Esophagus muscularis mucosa (tissue), 4 donors: ENCODE results near the gene PTGER1. TPM values are rescaled to one million over a fixed set of nuclear protein-coding genes. Genes with fewer than 3 reads are reported as not detected.

Experiments used
- DNase-seq: peaks from one replicate; pipeline ENCODE4 v3.0.0-alpha.2; 2017; ENCODE audit errors: extremely low spot score
- H3K27ac ChIP-seq, 4 donors: fragments of 200-600 bp; sonication (generic); replicated peaks in 1 of 4; 1 replicate in 3 of 4; 2 replicates in 1 of 4; pipeline ENCODE4 v1.5.1; 2016 to 2019; ENCODE audit warnings: mild to moderate bottlenecking in 1 of 4
- H3K27me3 ChIP-seq, 4 donors: fragments of 200-600 bp; sonication (generic); one replicate each; pipeline versions ENCODE4 v1.5.1 to v1.6.0; 2016 to 2019
- H3K36me3 ChIP-seq, 4 donors: fragments of 200-600 bp; sonication (generic); one replicate each; pipeline ENCODE4 v1.5.1; 2016 to 2019
- H3K4me1 ChIP-seq, 4 donors: fragments of 200-600 bp; sonication (generic); one replicate each; pipeline ENCODE4 v1.5.1; 2016 to 2019
- H3K4me3 ChIP-seq, 4 donors: fragments of 200-600 bp; sonication (generic); 1 replicate in 2 of 4; 2 replicates in 2 of 4; pipeline ENCODE4 v1.5.1; 2016 to 2019; ENCODE audit warnings: mild to moderate bottlenecking in 4 of 4, moderate library complexity in 1 of 4
- H3K9me3 ChIP-seq, 4 donors: fragments of 200-600 bp; sonication (generic); 1 replicate in 3 of 4; 2 replicates in 1 of 4; pipeline ENCODE4 v1.5.1; 2016 to 2019
- CTCF ChIP-seq, 3 experiments: fragments of 200-600 bp in 2 of 3; fragments of 450-650 bp in 1 of 3; sonication (generic) in 2 of 3; IDR thresholded peaks; one replicate each; pipeline ENCODE4 v1.5.1; 2017 to 2019; ENCODE audit warnings: antibody characterized with exemption in 3 of 3, mild to moderate bottlenecking in 2 of 3, moderate library complexity in 1 of 3
- EP300 ChIP-seq: sonication (generic); formaldehyde crosslinking; IDR thresholded peaks from one replicate; pipeline ENCODE4 v1.6.1; 2017; ENCODE audit warnings: antibody characterized with exemption
- POLR2A ChIP-seq: fragments of 450-650 bp; IDR thresholded peaks from one replicate; pipeline ENCODE4 v1.6.1; 2017; ENCODE audit warnings: antibody characterized with exemption, moderate library complexity, mild to moderate bottlenecking, low read depth
- POLR2AphosphoS5 ChIP-seq, 2 donors: sonication (generic); formaldehyde crosslinking; IDR thresholded peaks; one replicate each; pipeline ENCODE4 v1.6.1; 2017; ENCODE audit warnings: antibody characterized with exemption in 2 of 2
- WGBS: methylation state at CpG from one replicate; pipeline ENCODE4 v1.1.5; 2018; 5-methylcytosine and 5-hydroxymethylcytosine counted together
- intact Hi-C: fragments of 100-400 bp; cut with DNase I; formaldehyde crosslinking; loops from one replicate; pipeline ENCODE4 v1.15.1; 2023
- total RNA-seq, 4 donors: library from RNA; depleted of rRNA; stranded (reverse); fragments of >200 nt; gene quantifications; one replicate each; pipeline versions ENCODE4 v1.1.0 to v1.2.1, GENCODE V29; 2016

PTGER1 gene
- total RNA-seq, 4 donors from 2014 or later = 0.80 to 1.8 (median 1.3) TPM; not detected in 1

GRCh38 chr19:14503285-14503684, 28.1 kb upstream of the PTGER1 start:
- no peaks in the 10 kb centered on the region for H3K36me3 ChIP-seq
- TF ChIP-seq CTCF (IDR thresholded peaks at IDR 0.05) (no peak), EP300 (no peak), POLR2A (no peak), POLR2AphosphoS5 (IDR thresholded peaks at IDR 0.05) (no peak)

GRCh38 chr19:14502334-14503092, 27.4 kb upstream of the PTGER1 start:
- intact Hi-C loops = no loop called here
- Histone ChIP-seq H3K27ac (no peak overlapping the region), H3K4me3 (no peak overlapping the region), H3K36me3 (no peaks in the 10 kb centered on the region), H3K27me3 (no peaks in the 10 kb centered on the region), H3K9me3 (no peaks in the 10 kb centered on the region), H3K4me1 (peaks cover 2 to 11% (median 7%) of the 10 kb centered on the region in 4 donors)
- 81% methylated on average over 11 of the region's 11 CpGs for WGBS
- no peak for DNase-seq
- TF ChIP-seq POLR2AphosphoS5 (IDR thresholded peaks at IDR 0.05) (no peak), POLR2A (no peak), EP300 (no peak), CTCF (IDR thresholded peaks at IDR 0.05) (no peak)

More at GRCh38 chr19:14503285-14503684, 28.1 kb upstream of the PTGER1 start:
- peaks cover 0 to 7% (median under 1%) of the 10 kb centered on the region in 4 donors for H3K4me1 ChIP-seq
- no peak overlapping the region for H3K27ac ChIP-seq
- no peak overlapping the region for H3K4me3 ChIP-seq
- WGBS = 62% methylated on average over 1 of the region's 1 CpG
- H3K27me3 ChIP-seq = no peaks in the 10 kb centered on the region
- intact Hi-C loops = no loop called here
- DNase-seq = no peak
- H3K9me3 ChIP-seq = no peaks in the 10 kb centered on the region

GRCh38 chr19:14497228-14497921, 22.2 kb upstream of the PTGER1 start:
- DNase-seq = no peak
- Histone ChIP-seq H3K27me3 (no peaks in the 10 kb centered on the region), H3K4me1 (peaks cover 25 to 50% (median 42%) of the 10 kb centered on the region in 4 donors), H3K36me3 (peaks cover 0 to 8% (median 4%) of the 10 kb centered on the region in 4 donors), H3K4me3 (peak overlapping the region in 1 of 4 donors; percentile 83), H3K27ac (peak overlapping the region; percentile 78 to 84 (median 82)), H3K9me3 (no peaks in the 10 kb centered on the region)
- intact Hi-C loops = no loop called here
- no peak for TF ChIP-seq EP300
- no peak for TF ChIP-seq POLR2A
- peak; percentile 21 to 23 for TF ChIP-seq POLR2AphosphoS5 (IDR thresholded peaks at IDR 0.05)
- 61% methylated on average over 4 of the region's 6 CpGs for WGBS

GRCh38 chr19:14496834-14497227, 21.7 kb upstream of the PTGER1 start:
- DNase-seq = no peak
- no peak for TF ChIP-seq EP300
- no peak for TF ChIP-seq POLR2A
- no peak for TF ChIP-seq CTCF (IDR thresholded peaks at IDR 0.05)
- no peak for TF ChIP-seq POLR2AphosphoS5 (IDR thresholded peaks at IDR 0.05)
- H3K9me3 ChIP-seq = no peaks in the 10 kb centered on the region
- H3K27ac ChIP-seq = peak overlapping the region; percentile 78 to 84 (median 82)
- peaks cover 25 to 51% (median 42%) of the 10 kb centered on the region in 4 donors for H3K4me1 ChIP-seq
- H3K4me3 ChIP-seq = peak overlapping the region; percentile 83 to 92 (median 84)
- WGBS = 49% methylated on average over 7 of the region's 7 CpGs
- H3K36me3 ChIP-seq = peaks cover 0 to 10% (median 7%) of the 10 kb centered on the region in 4 donors
- no peaks in the 10 kb centered on the region for H3K27me3 ChIP-seq
- intact Hi-C loops = no loop called here
